NCI-H146 treated with DMSO at 0.1 percent for 48 hours (cell line): Measurements from ENCODE around the gene HDDC3.

Experiments
- DNase-seq: peaks from one replicate; lab custom pipeline; 2025; ENCODE audit not compliant: unreplicated experiment; lab: John Stamatoyannopoulos, UW

The HDDC3 gene

GRCh38 chr15:90892498-90893174, 39.7 kb downstream of the HDDC3 start:
- DNase-seq: no peak

GRCh38 chr15:90892023-90892422, 40.3 kb downstream of the HDDC3 start:
- DNase-seq: no peak

GRCh38 chr15:90891346-90891949, 40.9 kb downstream of the HDDC3 start:
- DNase-seq: no peak

- DNase-seq: no peak
These were observed 41.5 kb downstream of the HDDC3 start for GRCh38 chr15:90890839-90891238.

GRCh38 chr15:90889736-90890456, 42.5 kb downstream of the HDDC3 start:
- no peak for DNase-seq

- no peak for DNase-seq
These were observed 43.0 kb downstream of the HDDC3 start for GRCh38 chr15:90889313-90889730.

GRCh38 chr15:90887037-90887481, 45.3 kb downstream of the HDDC3 start:
- DNase-seq: no peak

GRCh38 chr15:90886291-90886614, 46.1 kb downstream of the HDDC3 start:
- DNase-seq: no peak

- DNase-seq: no peak
These were observed 46.7 kb downstream of the HDDC3 start for GRCh38 chr15:90885432-90886290.

GRCh38 chr15:90884719-90885431, 47.5 kb downstream of the HDDC3 start:
- DNase-seq: no peak

GRCh38 chr15:90883976-90884718, 48.2 kb downstream of the HDDC3 start, which contains the start of gene FES:
Gene FES, plus strand, starts transcription at chr15:90884504. Its CDS starts 542 bp downstream, at chr15:90885046.
- DNase-seq: no peak

GRCh38 chr15:90883526-90883975, 48.8 kb downstream of the HDDC3 start:
- no peak for DNase-seq

GRCh38 chr15:90882781-90883525, 49.4 kb downstream of the HDDC3 start:
- no peak for DNase-seq

GRCh38 chr15:90881978-90882721, 50.2 kb downstream of the HDDC3 start:
- DNase-seq: no peak

GRCh38 chr15:90881181-90881977, 51.0 kb downstream of the HDDC3 start:
- DNase-seq: no peak

- no peak for DNase-seq
These were observed 51.8 kb downstream of the HDDC3 start for GRCh38 chr15:90880381-90881145.
